Measurements from ENCODE around the gene RGS3.

- TF ChIP-seq POLR2AphosphoS5 (IDR thresholded peaks at IDR 0.05; ENCODE audit: low read length): no peak
- TF ChIP-seq, protein P1, sequence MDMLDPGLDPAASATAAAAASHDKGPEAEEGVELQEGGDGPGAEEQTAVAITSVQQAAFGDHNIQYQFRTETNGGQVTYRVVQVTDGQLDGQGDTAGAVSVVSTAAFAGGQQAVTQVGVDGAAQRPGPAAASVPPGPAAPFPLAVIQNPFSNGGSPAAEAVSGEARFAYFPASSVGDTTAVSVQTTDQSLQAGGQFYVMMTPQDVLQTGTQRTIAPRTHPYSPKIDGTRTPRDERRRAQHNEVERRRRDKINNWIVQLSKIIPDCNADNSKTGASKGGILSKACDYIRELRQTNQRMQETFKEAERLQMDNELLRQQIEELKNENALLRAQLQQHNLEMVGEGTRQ (IDR thresholded peaks at IDR 0.05; ENCODE audit: borderline replicate concordance, low read depth, low read length): no peak
- TF ChIP-seq FOXM1 (IDR thresholded peaks at IDR 0.05; ENCODE audit: low read depth, low read length): no peak
- no peak for TF ChIP-seq PAX8 (IDR thresholded peaks at IDR 0.05)
- TF ChIP-seq, protein P2, sequence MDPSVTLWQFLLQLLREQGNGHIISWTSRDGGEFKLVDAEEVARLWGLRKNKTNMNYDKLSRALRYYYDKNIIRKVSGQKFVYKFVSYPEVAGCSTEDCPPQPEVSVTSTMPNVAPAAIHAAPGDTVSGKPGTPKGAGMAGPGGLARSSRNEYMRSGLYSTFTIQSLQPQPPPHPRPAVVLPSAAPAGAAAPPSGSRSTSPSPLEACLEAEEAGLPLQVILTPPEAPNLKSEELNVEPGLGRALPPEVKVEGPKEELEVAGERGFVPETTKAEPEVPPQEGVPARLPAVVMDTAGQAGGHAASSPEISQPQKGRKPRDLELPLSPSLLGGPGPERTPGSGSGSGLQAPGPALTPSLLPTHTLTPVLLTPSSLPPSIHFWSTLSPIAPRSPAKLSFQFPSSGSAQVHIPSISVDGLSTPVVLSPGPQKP (IDR thresholded peaks at IDR 0.05; ENCODE audit: low read depth, low read length): no peak
- TF ChIP-seq, protein P3, sequence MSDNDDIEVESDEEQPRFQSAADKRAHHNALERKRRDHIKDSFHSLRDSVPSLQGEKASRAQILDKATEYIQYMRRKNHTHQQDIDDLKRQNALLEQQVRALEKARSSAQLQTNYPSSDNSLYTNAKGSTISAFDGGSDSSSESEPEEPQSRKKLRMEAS (IDR thresholded peaks at IDR 0.05; ENCODE audit: low read depth, low read length): no peak
- no peak for TF ChIP-seq CEBPB (IDR thresholded peaks at IDR 0.05; ENCODE audit: borderline replicate concordance in 1 of 2, low read depth in 2 of 2, low read length in 2 of 2)
- TF ChIP-seq ZNF274 (IDR thresholded peaks at IDR 0.05; ENCODE audit: insufficient read depth, insufficient read length): no peak
- TF ChIP-seq CTCF (IDR thresholded peaks at IDR 0.05 in 2 of 3, conservative IDR thresholded peaks at IDR 0.05 in 1 of 3; ENCODE audit: control insufficient read depth in 2 of 3, extremely low read depth in 1 of 3, insufficient read depth in 1 of 3, low read depth in 3 of 3, low read length in 3 of 3): no peak
- TF ChIP-seq ZBTB40 (IDR thresholded peaks at IDR 0.05; ENCODE audit: borderline replicate concordance): no peak
- no peak for TF ChIP-seq ZSCAN29 (IDR thresholded peaks at IDR 0.05)
- no peak for TF ChIP-seq EGR1 (IDR thresholded peaks at IDR 0.05; ENCODE audit: borderline replicate concordance in 1 of 2, low read depth in 2 of 2, low read length in 2 of 2)
Measured at GRCh38 chr9:113616116-113616515, 152.6 kb downstream of the RGS3 start.

Measured in GM12878 (cell line).